Germinal center (tissue), 1 donor: ENCODE results near the gene REST.
"Not testable (repeated sequence)": the region's sequence is repeated elsewhere in the genome, so short reads cannot be mapped to it uniquely, and the experiment has no call there.

Experiments used
- DNase-seq: peaks from one replicate; pipeline ENCODE4 v3.0.0; 2012; ENCODE audit warnings: mixed read lengths, low spot score

Gene REST, protein sequence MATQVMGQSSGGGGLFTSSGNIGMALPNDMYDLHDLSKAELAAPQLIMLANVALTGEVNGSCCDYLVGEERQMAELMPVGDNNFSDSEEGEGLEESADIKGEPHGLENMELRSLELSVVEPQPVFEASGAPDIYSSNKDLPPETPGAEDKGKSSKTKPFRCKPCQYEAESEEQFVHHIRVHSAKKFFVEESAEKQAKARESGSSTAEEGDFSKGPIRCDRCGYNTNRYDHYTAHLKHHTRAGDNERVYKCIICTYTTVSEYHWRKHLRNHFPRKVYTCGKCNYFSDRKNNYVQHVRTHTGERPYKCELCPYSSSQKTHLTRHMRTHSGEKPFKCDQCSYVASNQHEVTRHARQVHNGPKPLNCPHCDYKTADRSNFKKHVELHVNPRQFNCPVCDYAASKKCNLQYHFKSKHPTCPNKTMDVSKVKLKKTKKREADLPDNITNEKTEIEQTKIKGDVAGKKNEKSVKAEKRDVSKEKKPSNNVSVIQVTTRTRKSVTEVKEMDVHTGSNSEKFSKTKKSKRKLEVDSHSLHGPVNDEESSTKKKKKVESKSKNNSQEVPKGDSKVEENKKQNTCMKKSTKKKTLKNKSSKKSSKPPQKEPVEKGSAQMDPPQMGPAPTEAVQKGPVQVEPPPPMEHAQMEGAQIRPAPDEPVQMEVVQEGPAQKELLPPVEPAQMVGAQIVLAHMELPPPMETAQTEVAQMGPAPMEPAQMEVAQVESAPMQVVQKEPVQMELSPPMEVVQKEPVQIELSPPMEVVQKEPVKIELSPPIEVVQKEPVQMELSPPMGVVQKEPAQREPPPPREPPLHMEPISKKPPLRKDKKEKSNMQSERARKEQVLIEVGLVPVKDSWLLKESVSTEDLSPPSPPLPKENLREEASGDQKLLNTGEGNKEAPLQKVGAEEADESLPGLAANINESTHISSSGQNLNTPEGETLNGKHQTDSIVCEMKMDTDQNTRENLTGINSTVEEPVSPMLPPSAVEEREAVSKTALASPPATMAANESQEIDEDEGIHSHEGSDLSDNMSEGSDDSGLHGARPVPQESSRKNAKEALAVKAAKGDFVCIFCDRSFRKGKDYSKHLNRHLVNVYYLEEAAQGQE

DNA sequence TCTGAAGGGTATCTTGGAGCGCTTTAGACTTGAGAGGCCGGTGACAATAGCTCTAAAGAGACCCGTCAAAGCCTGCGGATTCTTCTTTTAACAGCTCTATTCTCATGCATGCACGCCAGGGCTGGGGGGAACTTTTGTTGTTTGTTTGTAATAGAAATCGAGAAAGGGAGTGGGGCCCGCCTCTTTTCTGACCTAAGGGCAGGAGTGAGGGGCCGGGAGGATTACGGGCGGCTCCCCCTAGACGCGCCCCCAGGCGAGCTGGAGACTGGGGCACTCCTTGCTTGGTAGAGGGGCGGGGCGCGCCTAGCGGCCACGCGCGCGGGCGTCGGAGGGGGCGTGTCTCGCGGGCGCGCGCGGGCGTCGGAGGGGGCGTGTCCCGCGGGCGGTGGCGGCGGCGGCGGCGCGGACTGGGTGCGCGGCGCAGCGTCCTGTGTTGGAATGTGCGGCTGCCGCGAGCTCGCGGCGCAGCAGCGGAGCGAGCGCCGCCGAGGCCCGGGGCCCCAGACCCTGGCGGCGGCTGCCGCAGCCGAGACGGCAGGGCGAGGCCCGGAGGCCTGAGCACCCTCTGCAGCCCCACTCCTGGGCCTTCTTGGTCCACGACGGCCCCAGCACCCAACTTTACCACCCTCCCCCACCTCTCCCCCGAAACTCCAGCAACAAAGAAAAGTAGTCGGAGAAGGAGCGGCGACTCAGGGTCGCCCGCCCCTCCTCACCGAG, at the start of gene REST:
Gene REST, plus strand, starts transcription at position 412 of the 717 bp plus-strand sequence. CDS start 2,739 bp downstream, outside the sequence.
- DNase-seq: peak; percentile 88

DNA sequence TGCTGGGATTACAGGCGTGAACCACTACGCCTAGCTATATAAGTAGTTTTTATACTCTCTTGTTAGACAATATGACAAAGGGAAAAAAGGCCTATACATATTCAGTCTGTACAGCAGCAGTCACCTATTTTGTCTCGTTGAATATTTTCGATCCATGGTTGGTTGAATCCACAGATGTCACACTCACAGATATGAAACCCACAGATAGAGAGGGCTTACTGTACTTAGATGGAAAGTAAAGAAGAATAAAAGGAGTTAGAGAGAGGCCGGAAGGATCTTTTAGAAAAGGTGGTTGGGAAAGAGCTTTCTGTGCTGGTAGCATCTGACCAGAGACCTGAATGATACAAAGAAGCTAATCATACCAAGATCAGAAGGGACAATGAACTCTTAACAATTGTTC, 47.9 kb upstream of the REST start:
- DNase-seq: no peak

DNA sequence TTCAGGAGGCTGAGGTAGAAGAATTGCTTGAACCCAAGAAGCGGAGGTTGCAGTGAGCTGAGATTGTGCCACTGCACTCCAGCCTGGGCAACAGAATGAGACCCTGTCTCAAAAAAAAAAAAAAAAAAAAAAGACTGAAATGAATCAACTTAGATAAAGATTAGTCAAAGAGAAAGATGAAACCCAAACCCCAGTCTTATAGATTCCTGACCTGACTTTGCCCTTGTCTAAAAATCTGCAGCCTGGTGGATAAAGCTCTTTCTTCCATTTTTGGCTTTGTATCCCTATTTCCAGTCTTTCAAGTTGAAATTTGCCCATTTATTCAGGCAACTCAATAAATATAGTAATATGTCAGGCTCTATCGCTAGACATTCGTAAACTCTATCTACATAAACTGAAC, 46.9 kb upstream of the REST start:
- no peak for DNase-seq

DNA sequence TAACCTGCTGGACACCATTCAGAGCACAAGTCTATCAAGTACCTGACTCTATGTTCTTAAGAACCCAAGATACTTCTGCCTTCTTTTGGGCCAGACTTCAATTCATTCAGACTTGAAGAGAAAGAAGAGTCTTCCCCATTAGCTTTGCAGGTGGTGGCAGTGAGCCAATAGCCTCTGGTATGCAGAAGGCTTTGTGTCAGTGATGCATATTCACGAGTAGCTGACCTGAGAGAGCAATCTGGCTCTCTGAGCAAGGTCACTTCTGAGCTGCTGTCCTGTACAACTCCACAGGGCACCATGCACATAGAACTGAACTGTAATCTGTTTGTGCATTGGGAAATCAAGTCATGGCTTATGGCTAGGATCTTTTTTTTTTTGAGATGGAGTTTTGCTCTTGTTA, 46.3 kb upstream of the REST start:
- DNase-seq: no peak

DNA sequence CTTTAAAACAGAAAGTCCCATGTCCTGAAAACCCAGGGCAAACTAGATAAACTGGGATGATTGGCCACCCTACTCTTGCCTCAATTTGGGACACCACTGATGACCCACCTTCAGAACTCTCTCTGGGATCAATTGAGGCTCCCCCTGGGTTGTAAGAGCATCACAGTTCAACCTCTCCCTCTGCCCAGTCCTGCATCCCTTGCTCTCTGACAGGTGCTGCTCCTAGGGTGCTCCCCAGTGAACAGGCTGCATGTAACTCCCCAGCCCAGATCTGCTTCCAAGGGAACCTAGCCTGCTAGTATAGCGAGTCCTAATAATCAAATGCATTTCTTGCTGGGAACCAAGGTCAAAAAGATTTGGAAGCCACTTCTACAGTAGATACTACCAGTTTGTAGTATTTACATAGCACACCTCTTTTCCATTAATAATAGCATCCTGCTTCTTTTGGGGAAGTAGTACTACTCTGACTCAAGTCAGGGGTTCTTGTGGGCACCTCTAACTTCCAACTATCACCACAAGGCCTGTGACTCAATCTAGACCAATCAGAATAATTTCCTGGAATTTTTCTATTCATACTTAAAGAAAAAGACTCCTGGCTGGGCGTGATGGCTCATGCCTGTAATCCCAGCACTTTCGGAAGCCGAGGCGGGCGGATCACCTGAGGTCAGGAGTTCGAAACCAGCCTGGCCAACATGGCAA, 44.1 kb upstream of the REST start:
- DNase-seq: peak; percentile 16

DNA sequence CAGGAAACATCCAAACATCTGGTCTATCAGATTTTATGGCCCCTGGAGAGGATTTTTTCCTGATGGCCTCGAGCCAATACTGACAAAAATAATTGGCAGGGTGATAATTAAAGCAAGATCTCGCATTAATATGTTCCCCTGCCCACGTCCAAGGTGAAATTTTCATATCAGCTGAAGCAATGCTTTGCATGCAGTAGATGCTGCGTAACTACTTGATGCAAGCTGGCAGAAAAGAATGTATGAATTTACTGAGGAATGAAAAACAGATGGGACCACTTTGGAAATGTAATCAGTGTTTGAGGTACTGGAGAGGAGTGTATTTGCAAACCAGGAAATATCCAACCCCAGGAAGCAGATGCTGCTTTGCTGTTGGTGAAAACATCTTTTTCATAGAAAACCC, 36.8 kb upstream of the REST start:
- DNase-seq: no peak

DNA sequence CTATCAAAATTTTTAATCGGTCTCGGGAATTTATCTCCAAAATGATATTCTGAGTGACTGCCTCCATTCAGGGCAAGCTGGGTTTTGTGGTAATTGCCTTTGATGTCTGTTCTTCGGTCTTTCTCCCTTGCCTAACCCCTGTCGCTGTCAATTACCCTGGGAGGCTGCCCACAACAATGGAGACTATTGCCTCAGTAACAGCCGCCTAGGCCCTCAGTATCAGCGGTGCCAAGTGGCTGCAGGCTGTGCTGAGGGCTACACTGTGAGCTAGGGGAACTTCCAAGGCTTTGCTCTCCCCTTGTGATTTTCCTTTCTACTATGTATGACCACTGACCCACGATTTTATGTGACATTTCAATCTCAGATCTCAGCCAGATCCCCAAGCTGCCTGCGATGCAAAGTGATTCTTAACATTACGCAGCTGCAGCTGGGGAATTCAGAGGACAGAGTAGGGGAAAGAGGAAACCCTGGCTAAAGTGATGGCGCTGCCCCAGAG, 36.3 kb upstream of the REST start:
- no peak for DNase-seq

DNA sequence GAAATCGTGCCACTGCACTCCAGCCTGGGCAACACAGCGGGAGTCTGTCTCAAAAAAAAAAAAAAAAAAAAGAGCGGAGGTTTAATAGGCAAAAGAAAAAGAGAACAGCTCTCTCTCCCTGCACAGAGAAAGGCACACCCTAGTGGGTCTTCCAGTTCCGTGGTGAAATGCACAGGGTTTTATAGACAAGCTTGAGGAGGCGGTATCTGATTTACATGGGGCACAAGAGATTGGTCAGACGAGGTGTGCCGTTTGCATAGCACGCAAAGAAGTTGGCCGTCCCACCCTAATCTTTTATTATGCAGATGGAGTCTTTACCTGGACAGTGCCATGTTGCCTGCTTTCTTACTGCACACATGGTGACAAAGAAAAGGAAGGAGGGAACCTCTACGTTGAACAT, 33.5 kb upstream of the REST start:
- DNase-seq: no peak

DNA sequence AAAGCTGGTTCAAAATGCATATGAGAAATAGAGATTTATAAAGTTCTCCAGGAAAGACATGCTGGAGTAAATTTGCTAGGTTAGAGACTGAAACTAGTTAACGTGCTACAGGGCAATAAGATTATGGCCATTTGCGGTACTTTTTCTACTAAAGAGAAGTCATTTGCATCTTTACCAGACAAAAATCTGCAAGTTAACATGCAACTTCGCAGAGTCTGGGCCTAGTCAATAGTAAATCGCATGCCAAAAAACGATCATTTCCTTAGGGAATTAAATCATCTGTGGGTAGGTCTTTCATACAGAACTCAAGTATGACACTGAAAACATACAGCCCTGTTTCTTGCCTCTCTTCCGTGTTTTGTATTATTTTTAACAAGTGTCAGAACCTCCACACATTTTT, 32.8 kb upstream of the REST start:
- DNase-seq: no peak

DNA sequence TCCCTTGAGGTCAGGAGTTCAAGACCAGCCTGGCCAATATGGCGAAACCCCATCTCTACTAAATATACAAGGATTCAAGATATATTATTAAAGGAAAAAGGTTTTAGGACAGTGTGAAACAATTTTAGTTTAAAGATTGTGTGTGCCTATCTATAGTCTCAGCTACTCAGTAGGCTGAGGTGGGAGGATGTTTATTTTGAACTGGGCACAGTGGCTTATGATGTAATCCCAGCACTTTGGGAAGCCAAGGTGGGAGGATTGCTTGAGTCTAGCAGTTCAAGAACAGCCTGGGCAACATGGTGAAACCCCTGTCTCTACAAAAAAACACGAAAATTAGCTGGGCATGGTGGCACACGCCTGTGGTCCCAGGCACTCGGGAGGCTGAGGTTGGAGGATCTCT, 31.4 kb upstream of the REST start:
- no peak for DNase-seq

DNA sequence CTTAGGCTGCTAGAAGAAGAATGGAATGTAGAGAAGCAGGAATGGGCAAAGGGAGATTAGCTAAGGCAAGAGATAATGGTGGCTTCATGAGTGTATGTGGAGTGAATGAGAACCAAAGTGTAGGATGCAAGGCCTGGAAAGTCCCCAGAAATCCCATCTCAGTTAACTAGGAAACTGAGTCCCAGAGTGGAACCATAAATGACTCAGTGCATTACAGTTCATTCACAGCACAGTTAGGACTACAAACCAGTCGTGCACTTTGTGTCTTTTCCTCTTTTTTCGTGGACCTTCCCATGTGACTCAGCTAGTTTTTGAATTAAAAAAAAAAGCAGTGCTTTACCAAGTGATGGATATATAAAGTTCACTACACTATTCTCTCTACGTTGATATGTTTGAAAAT, 27.7 kb upstream of the REST start:
- DNase-seq: no peak

DNA sequence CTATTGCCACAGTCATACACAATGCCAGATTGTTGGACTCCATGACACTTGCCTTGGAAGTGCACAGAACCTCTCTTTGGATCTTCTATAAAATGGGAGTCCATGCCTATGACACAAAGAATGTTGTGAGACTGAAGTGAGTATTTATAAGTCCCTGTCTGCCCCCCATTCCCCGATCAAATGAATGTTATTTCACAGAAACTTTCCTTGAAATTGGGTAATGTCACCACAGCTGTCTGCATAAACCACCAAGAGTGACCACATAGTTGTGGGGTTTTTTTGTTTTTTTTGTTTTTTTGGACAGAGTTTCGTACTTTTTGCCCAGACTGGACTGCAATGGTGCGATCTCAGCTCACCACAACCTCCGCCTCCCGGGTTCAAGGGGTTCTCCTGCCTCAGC, 27.1 kb upstream of the REST start:
- DNase-seq: no peak

DNA sequence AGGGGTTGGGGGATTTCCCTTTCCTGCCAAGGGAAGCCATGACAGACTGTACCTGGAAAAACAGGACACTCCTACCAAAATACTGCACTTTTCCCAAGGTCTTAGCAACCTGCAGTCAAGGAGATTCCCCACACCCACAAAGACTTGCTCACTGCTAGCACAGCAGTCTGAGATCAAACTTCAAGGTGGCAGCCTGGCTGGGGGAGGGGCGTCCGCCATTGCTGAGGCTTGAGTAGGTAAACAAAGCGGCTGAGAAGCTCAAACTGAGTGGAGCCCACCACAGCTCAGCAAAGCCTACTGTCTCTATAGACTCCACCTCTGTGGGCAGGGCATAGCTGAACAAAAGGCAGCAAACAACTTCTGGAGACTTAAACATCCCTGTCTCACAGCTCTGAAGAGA, 23.2 kb upstream of the REST start:
- DNase-seq: not testable (repeated sequence)

DNA sequence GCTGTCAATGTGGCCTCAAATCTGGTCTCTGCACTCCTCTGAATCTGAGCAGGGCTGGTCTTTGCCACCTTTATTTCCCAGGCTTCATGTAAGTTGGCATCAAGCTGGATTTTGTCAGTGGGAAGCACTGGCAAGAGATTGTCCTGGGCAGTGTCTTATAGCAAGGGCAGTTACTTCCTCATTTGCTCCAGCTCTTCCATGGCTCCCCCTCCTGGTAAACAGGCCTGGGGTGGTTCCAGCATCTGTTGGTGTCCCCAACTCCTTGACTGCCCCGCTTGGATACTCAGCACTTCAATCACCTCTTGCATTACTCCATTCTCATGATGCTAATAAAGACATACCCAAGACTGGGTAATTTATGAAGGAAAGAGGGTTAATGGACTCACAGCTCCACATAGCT, 15.0 kb upstream of the REST start:
- DNase-seq: no peak

DNA sequence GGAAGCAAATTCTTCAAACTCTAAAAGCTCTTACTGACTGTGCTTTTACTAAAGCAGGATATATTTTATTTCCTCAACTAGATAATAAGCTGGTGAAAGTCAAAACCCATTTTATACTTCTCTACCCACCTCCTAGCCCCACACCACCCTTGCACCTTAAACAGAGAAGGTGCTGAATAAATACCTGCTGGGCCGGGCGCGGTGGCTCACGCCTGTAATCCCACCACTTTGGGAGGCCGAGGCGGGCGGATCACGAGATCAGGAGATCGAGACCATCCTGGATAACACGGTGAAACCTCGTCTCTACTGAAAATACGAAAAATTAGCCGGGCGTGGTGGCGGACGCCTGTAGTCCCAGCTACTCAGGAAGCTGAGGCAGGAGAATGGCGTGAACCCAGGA, 9.9 kb upstream of the REST start:
- not testable (repeated sequence) for DNase-seq

DNA sequence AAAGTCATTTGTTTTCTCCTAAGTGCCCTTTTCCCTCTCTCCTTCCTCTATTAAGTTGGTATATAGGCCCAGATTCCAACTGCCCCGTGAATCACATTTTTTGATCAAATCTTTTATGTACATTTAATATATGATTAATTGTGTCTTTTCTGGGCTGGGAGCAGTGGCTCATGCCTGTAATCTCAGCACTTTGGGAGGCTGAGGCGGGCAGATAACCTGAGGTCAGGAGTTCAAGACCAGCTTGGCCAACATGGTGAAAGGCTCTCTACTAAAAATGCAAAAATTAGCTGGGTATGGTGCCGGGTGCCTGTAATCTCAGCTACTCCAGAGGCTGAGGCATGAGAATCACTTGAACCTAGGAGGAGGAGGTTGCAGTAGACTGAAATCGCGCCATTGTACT, 7.5 kb upstream of the REST start:
- DNase-seq: not testable (repeated sequence)

DNA sequence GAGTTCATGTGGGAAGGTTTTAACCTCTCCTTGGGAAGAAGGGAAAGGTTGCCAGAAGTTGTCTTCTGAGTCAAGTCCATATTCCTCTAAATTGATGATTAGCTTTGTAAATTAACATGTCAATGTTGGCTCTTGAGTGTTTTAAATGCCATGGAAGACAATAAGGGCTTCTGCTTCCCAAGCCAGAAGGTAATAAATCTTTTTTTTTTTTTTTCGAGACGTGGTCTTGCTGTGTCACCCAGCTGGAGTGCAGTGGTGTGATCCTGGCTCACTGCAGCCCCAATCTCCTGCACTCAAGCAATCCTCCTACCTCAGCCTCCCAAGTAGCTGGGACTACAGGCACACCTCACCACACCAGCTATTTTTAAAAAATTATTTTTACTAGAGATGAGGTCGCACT, 5.0 kb upstream of the REST start:
- no peak for DNase-seq

DNA sequence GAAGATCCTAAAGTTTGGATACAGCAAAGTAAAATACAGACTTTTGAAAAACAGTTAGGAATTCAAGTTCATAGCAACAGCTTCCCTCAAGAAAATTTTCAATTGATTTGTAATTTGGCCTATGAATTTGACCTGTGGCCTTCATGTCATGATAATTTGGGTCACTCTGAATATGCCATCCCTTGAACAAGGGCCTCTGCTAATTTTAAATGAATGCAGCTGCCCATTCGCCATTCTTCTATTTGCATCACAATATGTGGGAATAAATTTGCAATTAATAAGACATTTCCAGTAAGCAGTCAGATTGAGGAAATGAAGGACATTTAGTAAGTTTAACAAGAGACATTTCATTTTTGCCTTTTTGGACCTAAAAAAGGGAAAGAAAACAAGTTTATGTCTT, 1.9 kb upstream of the REST start:
- DNase-seq: no peak

DNA sequence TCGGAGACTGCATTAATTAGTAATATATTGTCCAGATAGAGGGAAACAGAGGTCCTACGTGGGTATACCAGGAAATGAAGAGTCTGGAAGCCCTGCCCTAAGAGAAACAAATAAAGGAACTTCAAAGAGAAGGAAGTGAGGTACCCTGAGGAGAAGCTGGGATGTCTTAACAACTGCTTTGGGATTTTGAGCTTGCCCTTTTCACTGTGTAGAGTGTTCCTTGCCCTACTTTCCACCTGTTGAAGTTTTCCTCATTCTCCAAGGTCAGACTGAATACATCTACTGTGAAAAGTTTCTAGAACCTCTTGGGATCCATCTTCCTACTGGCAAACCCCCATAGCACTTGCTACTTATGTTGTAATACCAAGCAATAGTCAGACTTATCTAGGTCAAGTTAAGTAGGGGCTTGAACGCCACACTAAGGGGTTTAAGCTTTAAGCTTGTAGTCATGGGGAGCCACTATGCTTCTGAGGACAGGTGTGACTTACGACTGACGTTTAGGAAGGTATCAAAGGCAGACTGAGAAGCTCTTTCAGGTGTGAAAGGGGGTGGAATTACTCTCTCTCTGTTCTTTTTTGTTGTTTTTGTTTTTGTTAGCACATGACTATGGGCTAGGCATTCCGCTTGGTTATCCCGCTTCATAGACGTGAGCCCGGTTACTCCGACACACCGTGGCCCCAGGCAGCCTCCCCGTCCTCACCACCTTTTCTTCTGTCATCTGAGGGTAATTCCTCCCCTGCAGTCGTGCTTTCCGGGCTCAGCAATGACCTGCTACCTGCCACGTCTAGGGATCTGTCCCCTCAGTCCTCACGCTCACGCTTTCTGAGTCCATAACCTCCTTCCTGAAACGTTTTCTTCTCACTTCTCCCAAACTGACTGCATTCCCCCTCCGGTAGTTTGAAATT, 959 bp upstream of the REST start:
- peak; percentile 14 for DNase-seq
